ENCODE measurements around the gene EPHA10.

EPHA10 gene

GRCh38 chr1:37672136-37672870, 92.6 kb downstream of the EPHA10 start:
- no peak for DNase-seq

DNA sequence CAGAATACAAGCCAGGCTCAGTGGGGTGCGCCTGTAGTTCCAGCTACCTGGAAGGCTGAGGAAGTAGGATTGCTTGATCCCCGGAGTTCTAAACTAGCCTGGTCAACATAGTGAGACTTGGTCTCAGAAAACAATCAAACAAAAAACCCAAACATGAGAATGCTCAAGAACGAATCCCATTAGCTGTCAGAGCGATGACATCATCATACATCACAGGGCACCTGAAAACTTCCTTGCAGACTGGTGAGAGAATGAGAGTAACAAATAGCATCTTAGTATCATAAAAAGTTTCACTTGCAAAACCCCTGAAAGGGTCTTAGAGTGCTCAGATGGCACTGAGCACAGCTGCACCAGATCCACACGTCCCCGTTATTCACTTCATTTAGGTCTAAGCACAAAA, 93.7 kb downstream of the EPHA10 start:
- no peak for DNase-seq

DNA sequence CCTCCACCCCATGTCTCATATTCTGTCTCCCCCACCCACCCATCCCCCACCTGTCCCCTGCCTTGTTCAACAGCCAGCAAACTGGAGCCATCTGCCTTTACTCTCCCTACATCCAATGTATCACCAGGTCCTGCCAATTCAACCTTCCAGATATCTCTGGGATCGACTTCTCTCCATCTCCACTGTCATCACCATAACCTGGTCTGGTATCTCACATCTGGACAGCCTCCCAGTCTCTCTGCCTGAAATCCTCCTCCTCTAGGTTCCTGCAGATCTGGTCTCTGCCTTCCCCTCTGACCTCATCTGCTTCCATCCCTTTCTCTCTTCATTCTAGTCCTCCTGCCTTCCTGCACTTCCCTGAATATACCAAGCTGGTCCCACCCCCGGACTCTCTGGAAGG, 94.8 kb downstream of the EPHA10 start:
- no peak for DNase-seq

GRCh38 chr1:37667023-37667671, 97.8 kb downstream of the EPHA10 start:
- DNase-seq, result no peak

DNA sequence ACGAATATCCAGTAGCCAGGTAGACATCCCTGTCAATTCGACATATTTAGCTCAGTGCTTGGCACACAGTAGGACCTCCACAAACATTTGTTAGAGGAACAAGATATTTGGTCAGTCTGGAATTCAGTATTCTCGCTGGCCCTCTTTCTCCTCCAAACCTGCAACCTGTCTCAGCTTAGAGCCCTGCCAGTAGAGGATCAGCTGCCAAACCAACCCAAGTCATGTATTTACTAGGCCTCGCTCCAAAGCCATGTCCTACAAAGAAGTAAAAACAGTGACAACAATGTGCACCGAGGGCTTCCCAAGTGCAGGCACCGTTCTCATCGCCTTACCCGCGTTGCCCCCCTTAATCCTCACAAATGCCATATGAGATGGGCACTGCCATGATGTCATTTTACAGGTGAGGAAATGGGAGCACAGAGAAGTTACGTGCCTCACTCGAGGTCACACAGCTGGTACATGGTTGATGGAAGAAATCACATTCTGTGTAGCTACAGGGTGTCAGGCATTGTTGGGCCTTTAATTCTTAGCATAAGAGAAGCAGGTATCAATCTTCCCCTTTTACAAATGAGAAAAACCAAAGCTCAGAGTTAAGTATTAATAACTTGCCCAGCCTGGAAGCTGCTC, 98.6 kb downstream of the EPHA10 start:
- DNase-seq, result no peak

All from T-helper 1 cell (primary cell).